GM23248 (cell line): ENCODE results near the gene INPP4A.

Experiments used
- EZH2 ChIP-seq: fragments of 200-600 bp; sonication (generic); IDR thresholded peaks from 2 replicates; pipeline ENCODE4 v1.6.1; 2018; ENCODE audit warnings: antibody characterized with exemption, mild to moderate bottlenecking; ENCODE audit not compliant: insufficient read depth, poor library complexity, severe bottlenecking
- EZH2phosphoT487 ChIP-seq: fragments of 200-600 bp; sonication (generic); IDR thresholded peaks from 2 replicates; pipeline ENCODE4 v1.6.1; 2018; ENCODE audit warnings: antibody characterized with exemption, moderate library complexity, mild to moderate bottlenecking, low read depth; ENCODE audit not compliant: insufficient read depth

DNA sequence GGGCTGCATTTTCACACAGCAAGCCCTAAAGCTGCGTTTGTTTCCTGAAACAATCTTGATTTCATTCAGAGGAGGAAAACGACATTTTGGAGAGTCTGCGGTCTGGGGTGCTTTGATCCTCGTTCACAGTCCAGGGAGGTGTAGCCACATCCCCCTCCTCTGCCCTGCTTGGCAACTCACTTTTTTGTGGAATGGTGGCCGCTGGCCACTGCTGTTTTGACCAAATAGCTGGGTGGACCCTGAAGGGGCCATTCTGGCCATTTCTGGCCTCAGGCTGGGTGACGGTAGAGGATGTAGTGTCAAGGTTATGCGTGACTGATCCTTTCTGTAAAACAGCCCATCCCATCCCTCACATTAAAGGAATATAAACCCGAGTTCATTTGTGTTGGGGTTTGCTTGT lies 62.2 kb downstream of the INPP4A start:
- TF ChIP-seq EZH2: no peak
- no peak for TF ChIP-seq EZH2phosphoT487
